Measurements from ENCODE around the gene SPAG7.

- TF ChIP-seq CTCF (IDR thresholded peaks at IDR 0.05) (no peak), POLR2A (IDR thresholded peaks at IDR 0.05) (no peak)
These were observed 6.6 kb upstream of the SPAG7 start for GRCh38 chr17:4974115-4974670.

Measured in breast epithelium (tissue), 3 donors.